Endothelial cell of umbilical vein (primary cell): ENCODE data around the gene CLEC18C.

Experiments used
- GATA2 ChIP-seq: IDR thresholded peaks from 2 replicates; pipeline ENCODE4 v1.7.0; 2011; ENCODE audit warnings: low read depth, mild to moderate bottlenecking, moderate library complexity, mixed read lengths, low read length; ENCODE audit not compliant: insufficient read length, insufficient read depth
- POLR2A ChIP-seq: IDR thresholded peaks from 2 replicates; pipeline ENCODE4 v1.6.1; 2012; ENCODE audit warnings: low read depth, mild to moderate bottlenecking, control low read depth, low read length
- POLR2AphosphoS5 ChIP-seq: IDR thresholded peaks from 2 replicates; pipeline ENCODE4 v1.6.1; 2012; ENCODE audit warnings: low read depth, mild to moderate bottlenecking, control low read depth, low read length, moderate library complexity; ENCODE audit not compliant: insufficient read depth
- TF ChIP-seq, protein P1 (sequence below), 2 donors: IDR thresholded peaks; 1 replicate in 1 of 2; 2 replicates in 1 of 2; pipeline ENCODE4 v1.5.1; 2011; ENCODE audit warnings: low read length in 2 of 2, mild to moderate bottlenecking in 2 of 2, moderate library complexity in 2 of 2, control low read depth in 1 of 2, inconsistent platforms in 1 of 2, low read depth in 1 of 2; ENCODE audit not compliant: insufficient read depth in 1 of 2; ENCODE audit errors: extremely low read depth in 1 of 2

DNA sequence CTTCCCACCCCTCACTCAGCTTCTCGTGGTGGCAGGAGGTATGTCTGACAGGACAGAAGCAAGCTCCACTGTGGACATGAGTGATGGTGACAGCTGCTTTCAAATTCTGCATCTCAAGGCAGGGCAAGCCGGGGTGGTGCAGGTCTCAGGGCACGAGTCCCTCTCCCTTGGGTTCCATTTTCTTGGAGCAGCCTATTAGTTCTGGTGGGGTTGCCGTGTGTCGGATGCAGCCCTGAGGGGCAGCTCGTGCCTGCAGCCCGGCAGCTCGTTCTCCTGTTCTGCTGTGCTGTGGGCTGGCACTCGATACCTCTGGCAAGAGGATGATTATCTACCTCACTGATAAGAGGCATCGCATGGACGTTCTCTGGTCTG lies 16.5 kb upstream of the CLEC18C start:
- TF ChIP-seq GATA2 (no peak), POLR2A (no peak), POLR2AphosphoS5 (no peak)
- TF ChIP-seq, protein P1, sequence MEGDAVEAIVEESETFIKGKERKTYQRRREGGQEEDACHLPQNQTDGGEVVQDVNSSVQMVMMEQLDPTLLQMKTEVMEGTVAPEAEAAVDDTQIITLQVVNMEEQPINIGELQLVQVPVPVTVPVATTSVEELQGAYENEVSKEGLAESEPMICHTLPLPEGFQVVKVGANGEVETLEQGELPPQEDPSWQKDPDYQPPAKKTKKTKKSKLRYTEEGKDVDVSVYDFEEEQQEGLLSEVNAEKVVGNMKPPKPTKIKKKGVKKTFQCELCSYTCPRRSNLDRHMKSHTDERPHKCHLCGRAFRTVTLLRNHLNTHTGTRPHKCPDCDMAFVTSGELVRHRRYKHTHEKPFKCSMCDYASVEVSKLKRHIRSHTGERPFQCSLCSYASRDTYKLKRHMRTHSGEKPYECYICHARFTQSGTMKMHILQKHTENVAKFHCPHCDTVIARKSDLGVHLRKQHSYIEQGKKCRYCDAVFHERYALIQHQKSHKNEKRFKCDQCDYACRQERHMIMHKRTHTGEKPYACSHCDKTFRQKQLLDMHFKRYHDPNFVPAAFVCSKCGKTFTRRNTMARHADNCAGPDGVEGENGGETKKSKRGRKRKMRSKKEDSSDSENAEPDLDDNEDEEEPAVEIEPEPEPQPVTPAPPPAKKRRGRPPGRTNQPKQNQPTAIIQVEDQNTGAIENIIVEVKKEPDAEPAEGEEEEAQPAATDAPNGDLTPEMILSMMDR (IDR thresholded peaks at IDR 0.05; ENCODE audit: extremely low read depth in 1 of 2, insufficient read depth in 1 of 2, low read depth in 1 of 2, low read length in 2 of 2), result no peak
